LHCN-M2 (cell line): ENCODE measurements around the gene ZNRF3. TPM values are rescaled to one million over a fixed set of nuclear protein-coding genes. Genes with fewer than 3 reads are reported as not detected.
A peak's percentile ranks its signal among the peaks of the same experiment; 100 is the strongest.

Experiments
- DNase-seq: peaks from one replicate; pipeline ENCODE4 v3.0.0-alpha.2; 2012; ENCODE audit warnings: low read depth
- total RNA-seq: library from RNA; depleted of rRNA; stranded (reverse); fragments of >200 nt; gene quantifications from 2 replicates; pipeline ENCODE4 v1.2.3, GENCODE V29; 2014

ZNRF3 gene
- total RNA-seq, 1 experiment from 2014 or later: 6.5 TPM

- DNase-seq: no peak
These were observed 177.6 kb downstream of the ZNRF3 start for GRCh38 chr22:29060931-29061330.

- DNase-seq: no peak
These were observed 178.4 kb downstream of the ZNRF3 start, which contains the start of gene C22orf31 for GRCh38 chr22:29061773-29062172. C22orf31 (minus strand) TSS chr22:29061831; CDS start chr22:29061792, 39 bp downstream.

- no peak for DNase-seq
These were observed 179.0 kb downstream of the ZNRF3 start for GRCh38 chr22:29062286-29062821.

- no peak for DNase-seq
These were observed 182.3 kb downstream of the ZNRF3 start for GRCh38 chr22:29065468-29066190.

- no peak for DNase-seq
These were observed 186.1 kb downstream of the ZNRF3 start for GRCh38 chr22:29069463-29069862.

- DNase-seq: no peak
These were observed 187.1 kb downstream of the ZNRF3 start for GRCh38 chr22:29070490-29070889.

- no peak for DNase-seq
These were observed 188.1 kb downstream of the ZNRF3 start for GRCh38 chr22:29071261-29072045.

- peak; percentile 54 for DNase-seq
These were observed 189.0 kb downstream of the ZNRF3 start for GRCh38 chr22:29072193-29072978.

- no peak for DNase-seq
These were observed 189.7 kb downstream of the ZNRF3 start, which contains the start of gene KREMEN1 for GRCh38 chr22:29072979-29073617. KREMEN1 (plus strand) TSS chr22:29073035; CDS start chr22:29073131, 96 bp downstream.

- DNase-seq: no peak
These were observed 190.4 kb downstream of the ZNRF3 start for GRCh38 chr22:29073618-29074275.

GRCh38 chr22:29074276-29074772 lies 191.0 kb downstream of the ZNRF3 start:
- no peak for DNase-seq

- DNase-seq: peak; percentile 26
These were observed 194.9 kb downstream of the ZNRF3 start for GRCh38 chr22:29078036-29078868.

GRCh38 chr22:29078869-29079207 lies 195.5 kb downstream of the ZNRF3 start:
- no peak for DNase-seq

GRCh38 chr22:29079218-29079901 lies 196.0 kb downstream of the ZNRF3 start:
- peak; percentile 81 for DNase-seq

- DNase-seq: no peak
These were observed 197.0 kb downstream of the ZNRF3 start for GRCh38 chr22:29080106-29080975.

GRCh38 chr22:29081517-29082236 lies 198.3 kb downstream of the ZNRF3 start:
- no peak for DNase-seq

- no peak for DNase-seq
These were observed 199.6 kb downstream of the ZNRF3 start for GRCh38 chr22:29082826-29083545.
